ENCODE results near the gene MRC1.

DNA sequence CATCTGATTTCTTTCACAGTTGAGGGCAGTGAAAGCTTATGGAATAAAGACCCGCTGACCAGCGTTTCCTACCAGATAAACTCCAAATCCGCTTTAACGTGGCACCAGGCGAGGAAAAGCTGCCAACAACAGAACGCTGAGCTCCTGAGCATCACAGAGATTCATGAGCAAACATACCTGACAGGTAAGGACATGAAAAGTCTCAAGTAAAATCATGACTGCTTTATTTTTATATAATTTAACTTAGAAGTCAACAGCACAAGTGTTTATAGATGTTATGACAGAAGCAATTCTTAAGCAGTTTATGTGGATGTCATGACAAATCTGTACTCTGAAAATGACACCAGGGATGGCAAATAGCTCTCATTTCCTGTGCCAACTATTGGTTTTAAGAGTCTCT is 24.5 kb downstream of the MRC1 start:
- TF ChIP-seq TAF1 (IDR thresholded peaks at IDR 0.05; ENCODE audit: borderline replicate concordance, insufficient read depth, low read length), result no peak
- TF ChIP-seq, protein P1, sequence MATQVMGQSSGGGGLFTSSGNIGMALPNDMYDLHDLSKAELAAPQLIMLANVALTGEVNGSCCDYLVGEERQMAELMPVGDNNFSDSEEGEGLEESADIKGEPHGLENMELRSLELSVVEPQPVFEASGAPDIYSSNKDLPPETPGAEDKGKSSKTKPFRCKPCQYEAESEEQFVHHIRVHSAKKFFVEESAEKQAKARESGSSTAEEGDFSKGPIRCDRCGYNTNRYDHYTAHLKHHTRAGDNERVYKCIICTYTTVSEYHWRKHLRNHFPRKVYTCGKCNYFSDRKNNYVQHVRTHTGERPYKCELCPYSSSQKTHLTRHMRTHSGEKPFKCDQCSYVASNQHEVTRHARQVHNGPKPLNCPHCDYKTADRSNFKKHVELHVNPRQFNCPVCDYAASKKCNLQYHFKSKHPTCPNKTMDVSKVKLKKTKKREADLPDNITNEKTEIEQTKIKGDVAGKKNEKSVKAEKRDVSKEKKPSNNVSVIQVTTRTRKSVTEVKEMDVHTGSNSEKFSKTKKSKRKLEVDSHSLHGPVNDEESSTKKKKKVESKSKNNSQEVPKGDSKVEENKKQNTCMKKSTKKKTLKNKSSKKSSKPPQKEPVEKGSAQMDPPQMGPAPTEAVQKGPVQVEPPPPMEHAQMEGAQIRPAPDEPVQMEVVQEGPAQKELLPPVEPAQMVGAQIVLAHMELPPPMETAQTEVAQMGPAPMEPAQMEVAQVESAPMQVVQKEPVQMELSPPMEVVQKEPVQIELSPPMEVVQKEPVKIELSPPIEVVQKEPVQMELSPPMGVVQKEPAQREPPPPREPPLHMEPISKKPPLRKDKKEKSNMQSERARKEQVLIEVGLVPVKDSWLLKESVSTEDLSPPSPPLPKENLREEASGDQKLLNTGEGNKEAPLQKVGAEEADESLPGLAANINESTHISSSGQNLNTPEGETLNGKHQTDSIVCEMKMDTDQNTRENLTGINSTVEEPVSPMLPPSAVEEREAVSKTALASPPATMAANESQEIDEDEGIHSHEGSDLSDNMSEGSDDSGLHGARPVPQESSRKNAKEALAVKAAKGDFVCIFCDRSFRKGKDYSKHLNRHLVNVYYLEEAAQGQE (IDR thresholded peaks at IDR 0.05; ENCODE audit: insufficient read depth in 1 of 2, low read depth in 2 of 2, low read length in 2 of 2), result no peak
- no peak for TF ChIP-seq POLR2AphosphoS5 (IDR thresholded peaks at IDR 0.05; ENCODE audit: low read depth, low read length)
